Left ventricle myocardium inferior (tissue), 1 donor: Measurements from ENCODE around the gene CHCHD10. TPM values are rescaled to one million over a fixed set of nuclear protein-coding genes. Genes with fewer than 3 reads are reported as not detected.
"Not testable (repeated sequence)": the region's sequence is repeated elsewhere in the genome, so short reads cannot be mapped to it uniquely, and the experiment has no call there.

Experiments
- DNase-seq: peaks from one replicate; pipeline ENCODE4 v3.0.0-alpha.2; 2020
- H3K27ac ChIP-seq: fragments of 200-600 bp; replicated peaks from 2 replicates; pipeline ENCODE4 v1.8.0; 2021
- H3K27me3 ChIP-seq: fragments of 200-600 bp; 2 replicates; pipeline ENCODE4 v1.8.0; 2021; ENCODE audit warnings: low read depth
- H3K36me3 ChIP-seq: fragments of 200-600 bp; 2 replicates; pipeline ENCODE4 v1.8.0; 2021
- H3K4me1 ChIP-seq: fragments of 200-600 bp; 2 replicates; pipeline ENCODE4 v1.8.0; 2021
- H3K4me3 ChIP-seq: fragments of 200-600 bp; 2 replicates; pipeline ENCODE4 v1.8.0; 2021; ENCODE audit warnings: mild to moderate bottlenecking, moderate library complexity
- H3K9me3 ChIP-seq: fragments of 200-600 bp; replicated peaks from 2 replicates; pipeline ENCODE4 v1.8.0; 2021
- intact Hi-C: fragments of 100-400 bp; cut with micrococcal nuclease; formaldehyde crosslinking; loops from one replicate; pipeline ENCODE4 v1.11.0; 2022
- total RNA-seq: library from RNA; stranded (reverse); fragmentation: NEBNext Ultra II Directional; extraction: Animal tissue kit (Norgen Biotek cat#: 25700); gene quantifications from one replicate; pipeline ENCODE4 v1.2.1, GENCODE V29; 2021
- TF ChIP-seq, protein P1 (sequence below): fragments of 200-600 bp; IDR thresholded peaks from 2 replicates; pipeline ENCODE4 v1.8.0; 2021; ENCODE audit warnings: antibody characterized with exemption, mild to moderate bottlenecking, borderline replicate concordance
- donor health status: DM: no; HTN: yes; CAD: no; lungs with severe emphysema.

Gene CHCHD10
- total RNA-seq, 1 donor from 2014 or later, result 1,446 TPM

GRCh38 chr22:23742505-23743264 is 25.1 kb downstream of the CHCHD10 start:
- TF ChIP-seq, protein P1, sequence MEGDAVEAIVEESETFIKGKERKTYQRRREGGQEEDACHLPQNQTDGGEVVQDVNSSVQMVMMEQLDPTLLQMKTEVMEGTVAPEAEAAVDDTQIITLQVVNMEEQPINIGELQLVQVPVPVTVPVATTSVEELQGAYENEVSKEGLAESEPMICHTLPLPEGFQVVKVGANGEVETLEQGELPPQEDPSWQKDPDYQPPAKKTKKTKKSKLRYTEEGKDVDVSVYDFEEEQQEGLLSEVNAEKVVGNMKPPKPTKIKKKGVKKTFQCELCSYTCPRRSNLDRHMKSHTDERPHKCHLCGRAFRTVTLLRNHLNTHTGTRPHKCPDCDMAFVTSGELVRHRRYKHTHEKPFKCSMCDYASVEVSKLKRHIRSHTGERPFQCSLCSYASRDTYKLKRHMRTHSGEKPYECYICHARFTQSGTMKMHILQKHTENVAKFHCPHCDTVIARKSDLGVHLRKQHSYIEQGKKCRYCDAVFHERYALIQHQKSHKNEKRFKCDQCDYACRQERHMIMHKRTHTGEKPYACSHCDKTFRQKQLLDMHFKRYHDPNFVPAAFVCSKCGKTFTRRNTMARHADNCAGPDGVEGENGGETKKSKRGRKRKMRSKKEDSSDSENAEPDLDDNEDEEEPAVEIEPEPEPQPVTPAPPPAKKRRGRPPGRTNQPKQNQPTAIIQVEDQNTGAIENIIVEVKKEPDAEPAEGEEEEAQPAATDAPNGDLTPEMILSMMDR, result no peak
- Histone ChIP-seq H3K9me3 (peaks cover 6% of the 10 kb centered on the region), H3K27ac (peak overlapping the region; percentile 56), H3K27me3 (no peaks in the 10 kb centered on the region), H3K4me1 (peaks cover 20% of the 10 kb centered on the region), H3K36me3 (peaks cover 29% of the 10 kb centered on the region), H3K4me3 (no peak overlapping the region)
- intact Hi-C loops, result no loop called here
- peak; percentile 57 for DNase-seq

DNA sequence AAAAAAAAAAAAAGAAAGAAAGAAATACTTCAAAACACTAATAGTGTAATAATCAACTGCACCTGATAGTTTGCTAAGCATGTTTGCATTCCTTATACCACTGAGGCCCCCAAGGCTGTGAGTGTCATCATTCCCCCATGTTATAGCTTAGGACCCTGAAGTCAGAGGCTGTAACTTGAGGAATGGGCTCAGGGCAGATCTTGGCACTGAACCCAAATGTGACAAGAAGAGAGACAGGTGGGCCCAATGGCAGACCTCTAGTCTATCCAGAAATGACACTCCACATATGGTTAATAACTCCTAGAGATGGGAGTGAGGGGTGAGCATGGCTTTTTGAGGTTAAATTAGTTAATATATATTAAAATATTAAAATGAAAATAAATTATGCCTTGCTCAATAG is 30.1 kb downstream of the CHCHD10 start:
- no peak for DNase-seq
- TF ChIP-seq, protein P1, result no peak
- intact Hi-C loops, result no loop called here
- peaks cover 6% of the 10 kb centered on the region for H3K36me3 ChIP-seq
- H3K4me3 ChIP-seq, result no peak overlapping the region
- no peaks in the 10 kb centered on the region for H3K27me3 ChIP-seq
- H3K27ac ChIP-seq, result no peak overlapping the region
- no peaks in the 10 kb centered on the region for H3K9me3 ChIP-seq
- H3K4me1 ChIP-seq, result peaks cover 12% of the 10 kb centered on the region

GRCh38 chr22:23728108-23728507 is 39.7 kb downstream of the CHCHD10 start:
- DNase-seq, H3K27ac ChIP-seq, intact Hi-C loops, H3K4me3 ChIP-seq, H3K9me3 ChIP-seq, H3K4me1 ChIP-seq, H3K36me3 ChIP-seq, H3K27me3 ChIP-seq: not testable (repeated sequence)

GRCh38 chr22:23722724-23723123 is 45.0 kb downstream of the CHCHD10 start:
- Histone ChIP-seq H3K27ac (no peak overlapping the region), H3K9me3 (no peaks in the 10 kb centered on the region), H3K27me3 (no peaks in the 10 kb centered on the region), H3K36me3 (no peaks in the 10 kb centered on the region), H3K4me3 (no peak overlapping the region), H3K4me1 (no peaks in the 10 kb centered on the region)
- TF ChIP-seq, protein P1, result no peak
- DNase-seq, result no peak
- intact Hi-C loops, result no loop called here

DNA sequence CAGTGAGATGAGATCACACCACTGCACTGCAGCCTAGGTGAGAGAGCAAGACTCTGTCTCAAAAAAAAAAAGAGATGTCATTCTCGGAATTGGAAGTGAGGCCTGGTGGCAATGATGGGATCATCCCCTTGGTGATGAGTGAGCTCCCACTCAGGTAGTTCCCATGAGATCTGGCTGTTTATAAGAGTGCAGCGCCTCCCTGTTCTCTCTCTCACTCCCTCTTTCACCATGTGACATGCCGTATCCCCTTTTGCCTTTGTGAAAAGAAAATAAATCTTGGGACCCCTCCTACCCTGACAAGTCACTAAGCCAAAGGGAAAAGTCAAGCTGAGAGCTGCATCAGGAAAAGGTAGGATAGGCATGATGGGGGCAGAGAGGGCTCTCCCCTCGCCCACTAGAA is 45.6 kb downstream of the CHCHD10 start:
- intact Hi-C loops, result no loop called here
- H3K4me3 ChIP-seq, result no peak overlapping the region
- H3K27me3 ChIP-seq, result no peaks in the 10 kb centered on the region
- H3K27ac ChIP-seq, result no peak overlapping the region
- H3K36me3 ChIP-seq, result no peaks in the 10 kb centered on the region
- DNase-seq, result no peak
- no peaks in the 10 kb centered on the region for H3K9me3 ChIP-seq
- H3K4me1 ChIP-seq, result peaks cover 5% of the 10 kb centered on the region
- TF ChIP-seq, protein P1, result no peak

DNA sequence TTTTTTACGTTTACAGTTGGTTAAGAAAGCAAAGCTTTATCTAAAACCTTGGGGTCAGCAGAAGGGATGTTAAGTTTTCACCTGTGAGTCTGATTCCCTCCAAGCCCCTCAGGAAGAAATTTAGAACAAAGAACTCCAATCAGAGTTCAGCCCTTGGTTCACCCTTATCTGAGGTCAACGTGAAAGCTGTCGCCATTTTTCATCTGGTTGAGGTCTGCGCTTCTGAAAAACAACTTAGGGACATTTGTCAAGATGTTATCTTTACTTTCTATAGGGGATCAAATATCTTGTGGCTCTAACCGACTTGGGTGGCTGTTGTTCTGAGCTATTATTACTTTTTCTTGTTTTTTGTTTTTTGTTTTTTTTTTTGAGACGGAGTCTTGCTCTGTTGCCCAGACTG is 46.9 kb downstream of the CHCHD10 start:
- no peaks in the 10 kb centered on the region for H3K9me3 ChIP-seq
- no peaks in the 10 kb centered on the region for H3K27me3 ChIP-seq
- H3K4me3 ChIP-seq, result no peak overlapping the region
- TF ChIP-seq, protein P1, result no peak
- intact Hi-C loops, result no loop called here
- no peak for DNase-seq
- H3K27ac ChIP-seq, result no peak overlapping the region
- peaks cover 18% of the 10 kb centered on the region for H3K4me1 ChIP-seq
- H3K36me3 ChIP-seq, result no peaks in the 10 kb centered on the region
